H1 (cell line): ENCODE data around the gene MIF4GD. TPM values are rescaled to one million over a fixed set of nuclear protein-coding genes. Genes with fewer than 3 reads are reported as not detected.
A peak's percentile ranks its signal among the peaks of the same experiment; 100 is the strongest.

Experiments used
- CTCF ChIA-PET: fragments of 300-600 bp; sonication (Branson Sonifier 250); formaldehyde crosslinking; loops from one replicate; lab custom pipeline; 2021; ENCODE audit not compliant: partially characterized antibody; lab: Charles Lee
- POLR2A ChIA-PET: fragments of 300-600 bp; sonication (Branson Sonifier 250); formaldehyde crosslinking; loops from one replicate; lab custom pipeline; 2021; ENCODE audit warnings: inconsistent platforms; ENCODE audit not compliant: partially characterized antibody; lab: Charles Lee
- DNase-seq, 2 experiments: peaks; one replicate each; pipeline versions ENCODE4 v3.0.0 to v3.0.0-alpha.2; 2010 to 2022; ENCODE audit warnings: low spot score in 2 of 2, low read depth in 1 of 2, mixed read lengths in 1 of 2
- FAIRE-seq: peaks from 2 replicates; lab custom pipeline; 2011; peaks lifted over from hg19 to GRCh38; lab: Jason Lieb, UNC
- H2AFZ ChIP-seq: 2 replicates; pipeline ENCODE4 v1.8.1; 2012; ENCODE audit warnings: low read length, inconsistent platforms
- H2AK5ac ChIP-seq: 2 replicates; pipeline ENCODE4 v1.6.1; 2013; ENCODE audit warnings: low read depth, low read length
- H2BK120ac ChIP-seq: replicated peaks from 2 replicates; pipeline ENCODE3; 2013; ENCODE audit warnings: low read depth, low read length, inconsistent platforms
- H2BK12ac ChIP-seq: 2 replicates; pipeline ENCODE4 v1.6.1; 2013; ENCODE audit warnings: low read depth, low read length
- H2BK15ac ChIP-seq: 2 replicates; pipeline ENCODE4 v1.6.1; 2013; ENCODE audit warnings: low read length
- H2BK20ac ChIP-seq: 2 replicates; pipeline ENCODE4 v1.6.1; 2013; ENCODE audit warnings: low read length
- H2BK5ac ChIP-seq: 2 replicates; pipeline ENCODE4 v1.6.1; 2013; ENCODE audit warnings: low read depth, low read length
- H3K14ac ChIP-seq: 2 replicates; pipeline ENCODE4 v1.6.1; 2013; ENCODE audit warnings: inconsistent platforms; ENCODE audit not compliant: insufficient read length
- H3K18ac ChIP-seq: 2 replicates; pipeline ENCODE4 v1.6.1; 2013; ENCODE audit warnings: low read length; ENCODE audit errors: extremely low read depth
- H3K23ac ChIP-seq: 2 replicates; pipeline ENCODE4 v1.6.1; 2013; ENCODE audit warnings: inconsistent platforms; ENCODE audit not compliant: insufficient read length
- H3K23me2 ChIP-seq: 2 replicates; pipeline ENCODE4 v1.6.1; 2013; ENCODE audit warnings: low read depth, low read length
- H3K27ac ChIP-seq: 2 replicates; pipeline ENCODE4 v1.6.1; 2011; ENCODE audit warnings: low read depth, low read length, inconsistent platforms
- H3K27me3 ChIP-seq, 4 experiments: replicated peaks in 1 of 4; 1 replicate in 1 of 4; 2 replicates in 3 of 4; pipeline versions ENCODE4 v1.6.1 to v1.8.1; 2011 to 2013; ENCODE audit warnings: low read length in 3 of 4, mild to moderate bottlenecking in 3 of 4, inconsistent platforms in 2 of 4, mixed read lengths in 2 of 4, moderate library complexity in 1 of 4; ENCODE audit not compliant: control insufficient read depth in 3 of 4, insufficient read depth in 3 of 4; ENCODE audit errors: extremely low read depth in 1 of 4
- H3K36me3 ChIP-seq, 4 experiments: 2 replicates each; pipeline versions ENCODE4 v1.6.1 to v1.8.1; 2011 to 2013; ENCODE audit warnings: mild to moderate bottlenecking in 4 of 4, low read length in 3 of 4, moderate library complexity in 2 of 4, control low read depth in 1 of 4, inconsistent platforms in 1 of 4; ENCODE audit not compliant: insufficient read depth in 4 of 4, control insufficient read depth in 2 of 4
- H3K4ac ChIP-seq: replicated peaks from 2 replicates; pipeline ENCODE3; 2013; ENCODE audit warnings: low read length, low read depth, mixed read lengths, inconsistent platforms; ENCODE audit not compliant: insufficient read length
- H3K4me1 ChIP-seq, 4 experiments: replicated peaks in 1 of 4; 1 replicate in 1 of 4; 2 replicates in 3 of 4; pipeline versions ENCODE4 v1.6.1 to v1.8.1; 2011 to 2013; ENCODE audit warnings: low read length in 3 of 4, inconsistent platforms in 2 of 4, mixed read lengths in 1 of 4; ENCODE audit not compliant: insufficient read depth in 4 of 4, control insufficient read depth in 3 of 4
- H3K4me2 ChIP-seq, 2 experiments: 2 replicates each; pipeline versions ENCODE4 v1.6.1 to v1.8.1; 2011 to 2013; ENCODE audit warnings: low read depth in 2 of 2, low read length in 2 of 2, control low read depth in 1 of 2, inconsistent platforms in 1 of 2, mild to moderate bottlenecking in 1 of 2; ENCODE audit not compliant: insufficient read depth in 1 of 2
- H3K4me3 ChIP-seq, 4 experiments: fragments of 200-600, 300-600 bp in 1 of 4; sonication (generic), shearing (Covaris generic), sonication (Bioruptor Twin) in 1 of 4; 2 replicates each; pipeline versions ENCODE4 v1.5.1 to v1.8.1; 2011 to 2016; ENCODE audit warnings: low read length in 4 of 4, low read depth in 3 of 4, control low read depth in 2 of 4, inconsistent platforms in 2 of 4, mild to moderate bottlenecking in 2 of 4, mixed read lengths in 1 of 4, moderate library complexity in 1 of 4; ENCODE audit not compliant: insufficient read depth in 2 of 4; ENCODE audit errors: extremely low read depth in 1 of 4
- H3K56ac ChIP-seq: replicated peaks from 2 replicates; pipeline ENCODE3; 2013; ENCODE audit warnings: low read depth, mild to moderate bottlenecking, mixed read lengths, low read length, inconsistent platforms; ENCODE audit not compliant: insufficient read length
- H3K79me1 ChIP-seq: 2 replicates; pipeline ENCODE4 v1.6.1; 2013; ENCODE audit warnings: low read depth, low read length, control low read depth
- H3K79me2 ChIP-seq, 2 experiments: 2 replicates each; pipeline versions ENCODE4 v1.6.1 to v1.8.1; 2012 to 2013; ENCODE audit warnings: low read length in 2 of 2, mild to moderate bottlenecking in 2 of 2, inconsistent platforms in 1 of 2; ENCODE audit not compliant: insufficient read depth in 2 of 2, control insufficient read depth in 1 of 2
- H3K9ac ChIP-seq, 4 experiments: replicated peaks in 1 of 4; 1 replicate in 1 of 4; 2 replicates in 3 of 4; pipeline versions ENCODE4 v1.6.1 to v1.8.1; 2011 to 2013; ENCODE audit warnings: low read depth in 3 of 4, low read length in 3 of 4, control low read depth in 2 of 4, mild to moderate bottlenecking in 2 of 4, moderate library complexity in 2 of 4, inconsistent platforms in 1 of 4; ENCODE audit errors: extremely low read depth in 1 of 4
- H3K9me3 ChIP-seq, 2 experiments: 2 replicates each; pipeline versions ENCODE4 v1.6.1 to v1.8.1; 2012 to 2013; ENCODE audit warnings: mild to moderate bottlenecking in 2 of 2, moderate library complexity in 2 of 2, control low read depth in 1 of 2, inconsistent platforms in 1 of 2, low read depth in 1 of 2, low read length in 1 of 2, mixed read lengths in 1 of 2; ENCODE audit not compliant: insufficient read depth in 2 of 2
- H4K20me1 ChIP-seq, 2 experiments: replicated peaks in 1 of 2; 2 replicates each; pipeline versions ENCODE3 to v1.8.1; 2011 to 2013; ENCODE audit warnings: inconsistent platforms in 2 of 2, low read length in 2 of 2, mild to moderate bottlenecking in 1 of 2; ENCODE audit not compliant: insufficient read depth in 2 of 2, control insufficient read depth in 1 of 2
- H4K5ac ChIP-seq: 2 replicates; pipeline ENCODE4 v1.6.1; 2013; ENCODE audit warnings: low read length, low read depth, mixed read lengths, inconsistent platforms; ENCODE audit not compliant: insufficient read length
- H4K8ac ChIP-seq: 2 replicates; pipeline ENCODE4 v1.8.0; 2013; ENCODE audit warnings: mild to moderate bottlenecking, moderate library complexity, low read length, inconsistent platforms; ENCODE audit not compliant: insufficient read depth; ENCODE audit errors: extremely low read depth
- H4K91ac ChIP-seq: replicated peaks from 2 replicates; pipeline ENCODE3; 2013; ENCODE audit warnings: low read length, mixed read lengths, inconsistent platforms; ENCODE audit not compliant: insufficient read length
- BRCA1 ChIP-seq: IDR thresholded peaks from 2 replicates; pipeline ENCODE4 v1.6.1; 2012; ENCODE audit warnings: low read depth, low read length, improper control_type of control experiment
- CBX8 ChIP-seq: fragments of 300-800, 300-1000 bp; sonication (generic); IDR thresholded peaks from 2 replicates; pipeline ENCODE4 v1.7.1; 2016; ENCODE audit warnings: low read depth, low read length, borderline replicate concordance
- CHD1 ChIP-seq: IDR thresholded peaks from 2 replicates; pipeline ENCODE4 v1.6.1; 2012; ENCODE audit warnings: low read depth, low read length, improper control_type of control experiment
- EGR1 ChIP-seq: IDR thresholded peaks from 2 replicates; pipeline ENCODE4 v1.6.1; 2011; ENCODE audit warnings: low read depth, low read length, borderline replicate concordance
- JUN ChIP-seq: IDR thresholded peaks from 2 replicates; pipeline ENCODE4 v1.6.1; 2011; ENCODE audit warnings: low read depth, mild to moderate bottlenecking, improper control_type of control experiment, low read length
- MAX ChIP-seq: IDR thresholded peaks from 2 replicates; pipeline ENCODE4 v1.6.1; 2012; ENCODE audit warnings: inconsistent platforms
- POU5F1 ChIP-seq: IDR thresholded peaks from 2 replicates; pipeline ENCODE4 v1.6.1; 2011; ENCODE audit warnings: low read depth, mild to moderate bottlenecking, low read length, moderate library complexity
- SP2 ChIP-seq: IDR thresholded peaks from 2 replicates; pipeline ENCODE4 v1.6.1; 2012; ENCODE audit warnings: mild to moderate bottlenecking, low read length, inconsistent platforms
- SRF ChIP-seq: IDR thresholded peaks from 2 replicates; pipeline ENCODE4 v1.6.1; 2011; ENCODE audit warnings: mild to moderate bottlenecking, low read depth, low read length, moderate library complexity
- TAF1 ChIP-seq: IDR thresholded peaks from 2 replicates; pipeline ENCODE4 v1.6.1; 2011; ENCODE audit warnings: mild to moderate bottlenecking, low read depth, low read length
- WGBS, 2 experiments: shearing (Covaris generic) in 1 of 2; methylation state at CpG; one replicate each; pipeline versions ENCODE4 v1.1.6 to v1.1.7; 2013 to 2015; ENCODE audit warnings: low lambda C conversion rate in 2 of 2, mixed read lengths in 2 of 2, inconsistent platforms in 1 of 2, low coverage in 1 of 2, missing lambda C conversion rate in 1 of 2; ENCODE audit not compliant: insufficient replicate concordance in 2 of 2, insufficient coverage in 1 of 2, insufficient read length in 1 of 2; ENCODE audit errors: extremely low coverage in 1 of 2, missing lambda C conversion rate in 1 of 2; 5-methylcytosine and 5-hydroxymethylcytosine counted together
- polyA plus RNA-seq, 7 experiments: library from polyadenylated mRNA; depleted of rRNA in 3 of 7; stranded (reverse) in 5 of 7; unstranded in 2 of 7; fragments of >200 nt in 5 of 7; fragments of 200-250 nt in 2 of 7; gene quantifications; 1 replicate in 5 of 7; 2 replicates in 1 of 7; 4 replicates in 1 of 7; pipeline versions ENCODE4 v1.2.1 to v1.2.3, GENCODE V29; 2011 to 2013; ENCODE audit warnings: missing spikeins in 2 of 7, mixed read lengths in 2 of 7
- total RNA-seq: library from RNA; stranded (reverse); fragmentation: NEBNext Ultra II Directional; extraction: Animal tissue kit (Norgen Biotek cat#: 25700); gene quantifications from 2 replicates; pipeline ENCODE4 v1.2.1, GENCODE V29; 2021

MIF4GD gene
- total and polyA plus RNA-seq, 2 of the 8 experiments (the other 6 are each of a cell fraction or from before 2014, with no cell fraction given), result 16.1 to 51.1 TPM

- Histone ChIP-seq H3K27ac (no peak overlapping the region), H3K9me3 (no peaks in the 10 kb centered on the region), H3K36me3 (no peaks in the 10 kb centered on the region), H3K27me3 (no peaks in the 10 kb centered on the region), H2BK5ac (peak overlapping the region; percentile 24; the same call in 1 of the 2 replicates), H3K79me2 (no peaks in the 10 kb centered on the region), H4K5ac (no peak overlapping the region), H3K4ac (no peak overlapping the region), H2BK15ac (no peak overlapping the region), H3K4me1 (peaks cover 0 to 8% (median 2%) of the 10 kb centered on the region in 4 experiments; a peak in 2 of 7 replicates), H3K4me3 (no peak overlapping the region), H3K18ac (no peak overlapping the region), H3K79me1 (no peaks in the 10 kb centered on the region), H3K4me2 (no peak overlapping the region), H2BK120ac (no peak overlapping the region), H3K23ac (no peak overlapping the region), H4K91ac (no peak overlapping the region), H4K20me1 (peaks cover 3 to 6% of the 10 kb centered on the region in 2 experiments), H3K56ac (no peak overlapping the region), H2AFZ (no peak overlapping the region), H3K23me2 (no peaks in the 10 kb centered on the region), H2AK5ac (no peak overlapping the region), H2BK20ac (no peak overlapping the region), H3K14ac (no peak overlapping the region), H2BK12ac (no peak overlapping the region), H3K9ac (no peak overlapping the region), H4K8ac (no peak overlapping the region)
- ChIA-PET CTCF (interaction anchor here (0.9 to 1.3 kb wide), 2 partner anchors 9 to 42 kb away, joined by 4 read pairs; no protein-coding TSS in a partner anchor), POLR2A (interaction anchor here (0.9 to 1.1 kb wide), 2 partner anchors 22 to 81 kb away, joined by 3 to 4 read pairs; no protein-coding TSS in a partner anchor)
- 87% methylated on average over 14 of the region's 14 CpGs; no CpG with 5 or more reads in 1 of the 2 experiments for WGBS, 2 experiments
- FAIRE-seq (no peak), DNase-seq (no peak)
- TF ChIP-seq MAX (no peak), SRF (no peak), BRCA1 (no peak), TAF1 (no peak), EGR1 (no peak), SP2 (no peak), CHD1 (no peak), POU5F1 (no peak), JUN (no peak), CBX8 (no peak)
Measured at GRCh38 chr17:75313941-75314551, 43.0 kb upstream of the MIF4GD start.
